ENCODE measurements around the gene TMOD1. TPM values are rescaled to one million over a fixed set of nuclear protein-coding genes. Genes with fewer than 3 reads are reported as not detected.
A peak's percentile ranks its signal among the peaks of the same experiment; 100 is the strongest.
"Not testable (repeated sequence)": the region's sequence is repeated elsewhere in the genome, so short reads cannot be mapped to it uniquely, and the experiment has no call there.

TMOD1 gene
- polyA plus RNA-seq, 3 donors = 1.4 to 1.9 (median 1.6) TPM

- DNase-seq = no peak
Observed at GRCh38 chr9:97594381-97594921, 93.0 kb downstream of the TMOD1 start.

- no peak for DNase-seq
Observed at GRCh38 chr9:97596906-97597305, 95.4 kb downstream of the TMOD1 start.

- DNase-seq = peak; percentile 81
Observed at GRCh38 chr9:97598461-97599288, 97.2 kb downstream of the TMOD1 start.

GRCh38 chr9:97599314-97599846 is 97.9 kb downstream of the TMOD1 start:
- DNase-seq = no peak

GRCh38 chr9:97600531-97601227 is 99.2 kb downstream of the TMOD1 start:
- DNase-seq = no peak

- no peak for DNase-seq
Observed at GRCh38 chr9:97601228-97601898, 99.9 kb downstream of the TMOD1 start.

GRCh38 chr9:97602430-97602829 is 101.0 kb downstream of the TMOD1 start:
- no peak for DNase-seq

GRCh38 chr9:97604901-97605645 is 103.6 kb downstream of the TMOD1 start:
- no peak for DNase-seq

- DNase-seq = peak; percentile 48
Observed at GRCh38 chr9:97615439-97616072, 114.1 kb downstream of the TMOD1 start.

- no peak for DNase-seq
Observed at GRCh38 chr9:97617939-97618416, 116.5 kb downstream of the TMOD1 start.

GRCh38 chr9:97620063-97620462 is 118.6 kb downstream of the TMOD1 start:
- not testable (repeated sequence) for DNase-seq

- not testable (repeated sequence) for DNase-seq
Observed at GRCh38 chr9:97622483-97622882, 121.0 kb downstream of the TMOD1 start.

- DNase-seq = no peak
Observed at GRCh38 chr9:97623946-97624345, 122.5 kb downstream of the TMOD1 start.

GRCh38 chr9:97625620-97626019 is 124.2 kb downstream of the TMOD1 start:
- DNase-seq = no peak

GRCh38 chr9:97627624-97628023 is 126.2 kb downstream of the TMOD1 start:
- no peak for DNase-seq

GRCh38 chr9:97628668-97629067 is 127.2 kb downstream of the TMOD1 start:
- no peak for DNase-seq

GRCh38 chr9:97629156-97629555 is 127.7 kb downstream of the TMOD1 start:
- DNase-seq = no peak

- DNase-seq = no peak
Observed at GRCh38 chr9:97630591-97630990, 129.1 kb downstream of the TMOD1 start.

GRCh38 chr9:97632248-97632984 is 130.9 kb downstream of the TMOD1 start:
- DNase-seq = no peak
